ENCODE results near the gene PHYHD1.

- TF ChIP-seq CTCF (IDR thresholded peaks at IDR 0.05; ENCODE audit: poor library complexity) = no peak
- no peak for TF ChIP-seq EZH2phosphoT487 (IDR thresholded peaks at IDR 0.05; ENCODE audit: low read depth, severe bottlenecking, unreplicated experiment)
Observed at GRCh38 chr9:128917151-128917849, 3.5 kb upstream of the PHYHD1 start.

Data from hepatocyte (in vitro differentiated cells).